Measurements from ENCODE around the gene NUFIP2. TPM values are rescaled to one million over a fixed set of nuclear protein-coding genes. Genes with fewer than 3 reads are reported as not detected.
A peak's percentile ranks its signal among the peaks of the same experiment; 100 is the strongest.
"Not testable (repeated sequence)": the region's sequence is repeated elsewhere in the genome, so short reads cannot be mapped to it uniquely, and the experiment has no call there.

Gene NUFIP2
- total and polyA plus RNA-seq, 5 donors from 2014 or later, result 6.4 to 80.6 (median 8.5) TPM

GRCh38 chr17:29234972-29235371 is 59.0 kb downstream of the NUFIP2 start:
- not testable (repeated sequence) for H3K36me3 ChIP-seq (ENCODE audit: control insufficient read depth, insufficient read depth, low read length); H3K36me3 Mint-ChIP-seq; H3K27ac ChIP-seq (ENCODE audit: insufficient read depth, low read length, poor library complexity, severe bottlenecking); H3K4me1 Mint-ChIP-seq; H3K27ac Mint-ChIP-seq; H3K9me3 Mint-ChIP-seq; ATAC-seq (ENCODE audit: low read depth in 2 of 2); H3K4me3 ChIP-seq (ENCODE audit: low read depth, low read length); H3K27me3 ChIP-seq (ENCODE audit: control insufficient read depth, insufficient read depth, low read length); H3K4me1 ChIP-seq (ENCODE audit: control insufficient read depth, insufficient read depth, low read length, poor library complexity, severe bottlenecking); H3K4me3 Mint-ChIP-seq; H3K9me3 ChIP-seq (ENCODE audit: control insufficient read depth in 2 of 2, low read length in 2 of 2); DNase-seq; H3K27me3 Mint-ChIP-seq

- H3K36me3 Mint-ChIP-seq, result peaks cover 3% of the 10 kb centered on the region
- DNase-seq, result no peak
Observed at GRCh38 chr17:29233301-29233700, 60.6 kb downstream of the NUFIP2 start.

DNA sequence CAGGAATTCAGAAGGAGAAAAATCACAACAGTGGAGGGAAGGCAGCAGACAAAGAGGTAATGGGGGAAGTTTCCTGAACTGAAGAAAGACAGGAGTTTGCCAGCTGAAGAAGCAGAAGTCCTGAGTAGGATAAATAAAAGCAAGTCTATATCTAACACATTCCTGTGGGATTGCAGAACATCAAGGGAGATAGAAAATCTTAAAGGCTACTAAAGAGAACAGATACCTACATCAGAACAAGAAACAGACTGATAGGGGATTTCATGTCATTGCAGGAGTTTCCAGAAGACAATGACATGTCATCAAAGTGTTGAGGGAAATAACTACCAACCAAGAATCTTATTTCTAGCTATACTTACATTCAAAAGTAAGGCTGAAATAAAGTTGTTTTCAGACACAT is 68.6 kb downstream of the NUFIP2 start:
- Histone ChIP-seq H3K36me3 (ENCODE audit: control insufficient read depth, insufficient read depth, low read length) (no peaks in the 10 kb centered on the region), H3K27me3 (ENCODE audit: control insufficient read depth, insufficient read depth, low read length) (no peaks in the 10 kb centered on the region), H3K4me3 (ENCODE audit: low read depth, low read length) (no peak overlapping the region), H3K27ac (ENCODE audit: insufficient read depth, low read length, poor library complexity, severe bottlenecking) (no peak overlapping the region), H3K4me1 (ENCODE audit: control insufficient read depth, insufficient read depth, low read length, poor library complexity, severe bottlenecking) (no peaks in the 10 kb centered on the region), H3K9me3 (ENCODE audit: control insufficient read depth in 2 of 2, low read length in 2 of 2) (no peaks in the 10 kb centered on the region)
- DNase-seq (no peak), ATAC-seq (ENCODE audit: low read depth in 2 of 2) (no peak)
- peaks cover 0 to 1% (median 0%) of the 10 kb centered on the region in 7 donors for H3K9me3 Mint-ChIP-seq
- H3K36me3 Mint-ChIP-seq, result no peaks in the 10 kb centered on the region
- H3K4me1 Mint-ChIP-seq, result peaks cover 0 to 12% (median 0%) of the 10 kb centered on the region in 4 donors
- peaks cover 12% of the 10 kb centered on the region for H3K27me3 Mint-ChIP-seq
- no peak overlapping the region for H3K27ac Mint-ChIP-seq
- H3K4me3 Mint-ChIP-seq, result no peak overlapping the region

More at GRCh38 chr17:29233301-29233700, 60.6 kb downstream of the NUFIP2 start:
- ATAC-seq (ENCODE audit: low read depth in 2 of 2), result no peak
- peaks cover 0 to 2% (median 0%) of the 10 kb centered on the region in 4 donors for H3K4me1 Mint-ChIP-seq
- peaks cover 0 to 1% (median 0%) of the 10 kb centered on the region in 7 donors for H3K9me3 Mint-ChIP-seq
- no peaks in the 10 kb centered on the region for H3K36me3 ChIP-seq (ENCODE audit: control insufficient read depth, insufficient read depth, low read length)
- H3K27me3 Mint-ChIP-seq, result no peaks in the 10 kb centered on the region
- H3K9me3 ChIP-seq (ENCODE audit: control insufficient read depth in 2 of 2, low read length in 2 of 2), result no peaks in the 10 kb centered on the region
- H3K27ac Mint-ChIP-seq, result no peak overlapping the region
- H3K4me1 ChIP-seq (ENCODE audit: control insufficient read depth, insufficient read depth, low read length, poor library complexity, severe bottlenecking), result no peaks in the 10 kb centered on the region
- no peak overlapping the region for H3K27ac ChIP-seq (ENCODE audit: insufficient read depth, low read length, poor library complexity, severe bottlenecking)
- H3K4me3 ChIP-seq (ENCODE audit: low read depth, low read length), result no peak overlapping the region
- no peaks in the 10 kb centered on the region for H3K27me3 ChIP-seq (ENCODE audit: control insufficient read depth, insufficient read depth, low read length)
- H3K4me3 Mint-ChIP-seq, result no peak overlapping the region

GRCh38 chr17:29221338-29221737 is 72.6 kb downstream of the NUFIP2 start:
- not testable (repeated sequence) for H3K9me3 ChIP-seq (ENCODE audit: control insufficient read depth in 2 of 2, low read length in 2 of 2); H3K27ac Mint-ChIP-seq; H3K27ac ChIP-seq (ENCODE audit: insufficient read depth, low read length, poor library complexity, severe bottlenecking); H3K4me3 Mint-ChIP-seq; H3K36me3 ChIP-seq (ENCODE audit: control insufficient read depth, insufficient read depth, low read length); H3K27me3 ChIP-seq (ENCODE audit: control insufficient read depth, insufficient read depth, low read length); DNase-seq; ATAC-seq (ENCODE audit: low read depth in 2 of 2); H3K4me3 ChIP-seq (ENCODE audit: low read depth, low read length); H3K36me3 Mint-ChIP-seq; H3K9me3 Mint-ChIP-seq; H3K4me1 ChIP-seq (ENCODE audit: control insufficient read depth, insufficient read depth, low read length, poor library complexity, severe bottlenecking)
- H3K4me1 Mint-ChIP-seq, result peaks cover 0 to 12% (median 6%) of the 10 kb centered on the region in 4 donors
- peaks cover 12% of the 10 kb centered on the region for H3K27me3 Mint-ChIP-seq

GRCh38 chr17:29219378-29220047 is 74.4 kb downstream of the NUFIP2 start:
- no peak overlapping the region for H3K4me3 Mint-ChIP-seq

DNA sequence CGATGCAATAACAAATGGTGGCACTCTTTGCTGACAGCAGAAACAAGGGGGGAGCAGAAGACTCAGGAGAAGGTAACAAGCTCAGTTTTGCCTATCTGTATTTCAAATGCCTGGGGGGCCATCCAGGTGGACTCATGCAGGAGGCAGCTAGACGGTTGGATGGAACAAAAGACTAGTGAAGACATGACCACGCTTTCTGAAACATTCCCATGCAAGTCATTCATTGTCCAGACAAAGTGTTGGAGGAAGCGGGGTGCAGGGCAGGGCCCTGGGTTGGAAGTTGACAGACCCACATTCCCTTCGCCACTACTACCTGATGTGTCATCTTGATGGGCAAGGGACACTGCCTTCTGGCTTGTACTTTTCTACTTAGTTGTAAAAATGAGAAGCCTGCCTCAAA is 77.1 kb downstream of the NUFIP2 start:
- Mint-ChIP-seq H3K27ac (no peak overlapping the region), H3K36me3 (no peaks in the 10 kb centered on the region), H3K4me3 (peak overlapping the region in 1 of 4 donors; percentile 63), H3K4me1 (peaks cover 0 to 8% (median 2%) of the 10 kb centered on the region in 4 donors), H3K27me3 (no peaks in the 10 kb centered on the region), H3K9me3 (peaks cover 0 to 4% (median 0%) of the 10 kb centered on the region in 7 donors)
- no peaks in the 10 kb centered on the region for H3K9me3 ChIP-seq (ENCODE audit: control insufficient read depth in 2 of 2, low read length in 2 of 2)
- H3K27ac ChIP-seq (ENCODE audit: insufficient read depth, low read length, poor library complexity, severe bottlenecking), result no peak overlapping the region
- no peaks in the 10 kb centered on the region for H3K4me1 ChIP-seq (ENCODE audit: control insufficient read depth, insufficient read depth, low read length, poor library complexity, severe bottlenecking)
- DNase-seq (no peak), ATAC-seq (ENCODE audit: low read depth in 2 of 2) (no peak)
- H3K36me3 ChIP-seq (ENCODE audit: control insufficient read depth, insufficient read depth, low read length), result no peaks in the 10 kb centered on the region
- no peaks in the 10 kb centered on the region for H3K27me3 ChIP-seq (ENCODE audit: control insufficient read depth, insufficient read depth, low read length)
- H3K4me3 ChIP-seq (ENCODE audit: low read depth, low read length), result no peak overlapping the region

More at GRCh38 chr17:29219378-29220047, 74.4 kb downstream of the NUFIP2 start:
- peaks cover 0 to 4% (median 0%) of the 10 kb centered on the region in 7 donors for H3K9me3 Mint-ChIP-seq
- no peaks in the 10 kb centered on the region for H3K36me3 Mint-ChIP-seq
- Histone ChIP-seq H3K4me1 (ENCODE audit: control insufficient read depth, insufficient read depth, low read length, poor library complexity, severe bottlenecking) (no peaks in the 10 kb centered on the region), H3K27ac (ENCODE audit: insufficient read depth, low read length, poor library complexity, severe bottlenecking) (no peak overlapping the region), H3K4me3 (ENCODE audit: low read depth, low read length) (no peak overlapping the region), H3K36me3 (ENCODE audit: control insufficient read depth, insufficient read depth, low read length) (no peaks in the 10 kb centered on the region), H3K9me3 (ENCODE audit: control insufficient read depth in 2 of 2, low read length in 2 of 2) (no peaks in the 10 kb centered on the region), H3K27me3 (ENCODE audit: control insufficient read depth, insufficient read depth, low read length) (no peaks in the 10 kb centered on the region)
- H3K27ac Mint-ChIP-seq, result no peak overlapping the region
- H3K27me3 Mint-ChIP-seq, result peaks cover 9% of the 10 kb centered on the region
- H3K4me1 Mint-ChIP-seq, result peaks cover 0 to 8% (median 5%) of the 10 kb centered on the region in 4 donors
- DNase-seq (peak; percentile 58 to 74 (median 67)), ATAC-seq (ENCODE audit: low read depth in 2 of 2) (peak; percentile 83 to 86)

DNA sequence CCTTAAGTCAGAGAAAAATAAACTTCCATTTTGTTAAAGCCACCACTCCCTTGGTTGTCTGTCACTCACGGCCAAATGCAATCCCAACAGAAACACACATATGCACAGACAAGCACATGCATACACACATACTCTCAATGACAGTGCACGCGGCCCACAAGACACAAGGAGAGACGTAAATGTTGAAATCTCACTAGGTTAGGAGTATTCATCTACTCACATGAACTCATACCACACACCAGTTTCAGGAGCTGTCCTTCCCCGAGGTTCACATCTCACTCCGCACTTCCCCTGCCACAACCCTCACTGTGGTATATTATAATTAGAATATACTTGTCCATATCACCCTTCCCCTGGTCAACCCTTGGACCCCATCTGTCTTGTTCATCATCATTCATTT is 77.8 kb downstream of the NUFIP2 start:
- no peaks in the 10 kb centered on the region for H3K27me3 ChIP-seq (ENCODE audit: control insufficient read depth, insufficient read depth, low read length)
- H3K4me1 ChIP-seq (ENCODE audit: control insufficient read depth, insufficient read depth, low read length, poor library complexity, severe bottlenecking), result no peaks in the 10 kb centered on the region
- ATAC-seq (ENCODE audit: low read depth in 2 of 2) (no peak), DNase-seq (no peak)
- H3K9me3 ChIP-seq (ENCODE audit: control insufficient read depth in 2 of 2, low read length in 2 of 2), result no peaks in the 10 kb centered on the region
- H3K9me3 Mint-ChIP-seq, result peaks cover 0 to 4% (median 0%) of the 10 kb centered on the region in 7 donors
- no peaks in the 10 kb centered on the region for H3K36me3 Mint-ChIP-seq
- no peak overlapping the region for H3K4me3 Mint-ChIP-seq
- no peaks in the 10 kb centered on the region for H3K36me3 ChIP-seq (ENCODE audit: control insufficient read depth, insufficient read depth, low read length)
- peaks cover 0 to 8% (median 2%) of the 10 kb centered on the region in 4 donors for H3K4me1 Mint-ChIP-seq
- H3K27ac Mint-ChIP-seq, result peak overlapping the region in 1 of 3 donors; percentile 8
- H3K27ac ChIP-seq (ENCODE audit: insufficient read depth, low read length, poor library complexity, severe bottlenecking), result no peak overlapping the region
- no peak overlapping the region for H3K4me3 ChIP-seq (ENCODE audit: low read depth, low read length)
- H3K27me3 Mint-ChIP-seq, result no peaks in the 10 kb centered on the region

- DNase-seq (no peak), ATAC-seq (ENCODE audit: low read depth in 2 of 2) (no peak)
- Histone ChIP-seq H3K27ac (ENCODE audit: insufficient read depth, low read length, poor library complexity, severe bottlenecking) (no peak overlapping the region), H3K9me3 (ENCODE audit: control insufficient read depth in 2 of 2, low read length in 2 of 2) (no peaks in the 10 kb centered on the region), H3K27me3 (ENCODE audit: control insufficient read depth, insufficient read depth, low read length) (no peaks in the 10 kb centered on the region), H3K4me3 (ENCODE audit: low read depth, low read length) (no peak overlapping the region), H3K4me1 (ENCODE audit: control insufficient read depth, insufficient read depth, low read length, poor library complexity, severe bottlenecking) (no peaks in the 10 kb centered on the region), H3K36me3 (ENCODE audit: control insufficient read depth, insufficient read depth, low read length) (no peaks in the 10 kb centered on the region)
- Mint-ChIP-seq H3K4me3 (no peak overlapping the region), H3K4me1 (peaks cover 0 to 8% (median 2%) of the 10 kb centered on the region in 4 donors), H3K27me3 (no peaks in the 10 kb centered on the region), H3K9me3 (peaks cover 0 to 4% (median 0%) of the 10 kb centered on the region in 7 donors), H3K27ac (peak overlapping the region in 1 of 3 donors; percentile 8), H3K36me3 (no peaks in the 10 kb centered on the region)
Observed at GRCh38 chr17:29215717-29216116, 78.2 kb downstream of the NUFIP2 start.

Data from CD4-positive, CD25-positive, alpha-beta regulatory T cell (primary cell).